Measurements from ENCODE around the gene ZNF547. TPM values are rescaled to one million over a fixed set of nuclear protein-coding genes. Genes with fewer than 3 reads are reported as not detected.

The ZNF547 gene
- total RNA-seq, 1 experiment from 2014 or later = 3.2 TPM

DNA sequence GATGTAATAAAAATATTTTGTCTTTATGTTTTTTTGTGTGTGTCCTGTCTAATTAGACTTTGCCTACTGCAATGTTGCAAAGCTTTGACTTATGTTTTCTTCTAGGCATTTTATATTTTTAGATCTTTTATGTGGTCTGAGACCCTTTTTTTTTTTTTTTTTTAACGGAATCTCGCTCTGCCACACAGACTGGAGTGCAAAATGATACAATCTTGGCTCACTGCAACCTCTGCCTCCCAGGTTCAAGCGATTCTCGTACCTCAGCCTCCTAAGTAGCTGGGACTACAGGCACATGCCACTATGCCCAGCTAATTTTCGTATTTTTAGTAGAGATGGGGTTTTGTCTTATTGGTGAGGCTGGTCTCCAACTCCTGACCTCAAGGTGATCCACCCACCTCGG lies 20.8 kb upstream of the ZNF547 start:
- H4K20me1 ChIP-seq (ENCODE audit: low read length) = no peaks in the 10 kb centered on the region
- no peak overlapping the region for H3K27ac ChIP-seq (ENCODE audit: low read length)
- no peaks in the 10 kb centered on the region for H3K36me3 ChIP-seq (ENCODE audit: low read depth, low read length)
- intact Hi-C loops (cut with micrococcal nuclease) = no loop called here
- TF ChIP-seq EZH2 (IDR thresholded peaks at IDR 0.05; ENCODE audit: low read length, unreplicated experiment) = no peak
- TF ChIP-seq, protein P1, sequence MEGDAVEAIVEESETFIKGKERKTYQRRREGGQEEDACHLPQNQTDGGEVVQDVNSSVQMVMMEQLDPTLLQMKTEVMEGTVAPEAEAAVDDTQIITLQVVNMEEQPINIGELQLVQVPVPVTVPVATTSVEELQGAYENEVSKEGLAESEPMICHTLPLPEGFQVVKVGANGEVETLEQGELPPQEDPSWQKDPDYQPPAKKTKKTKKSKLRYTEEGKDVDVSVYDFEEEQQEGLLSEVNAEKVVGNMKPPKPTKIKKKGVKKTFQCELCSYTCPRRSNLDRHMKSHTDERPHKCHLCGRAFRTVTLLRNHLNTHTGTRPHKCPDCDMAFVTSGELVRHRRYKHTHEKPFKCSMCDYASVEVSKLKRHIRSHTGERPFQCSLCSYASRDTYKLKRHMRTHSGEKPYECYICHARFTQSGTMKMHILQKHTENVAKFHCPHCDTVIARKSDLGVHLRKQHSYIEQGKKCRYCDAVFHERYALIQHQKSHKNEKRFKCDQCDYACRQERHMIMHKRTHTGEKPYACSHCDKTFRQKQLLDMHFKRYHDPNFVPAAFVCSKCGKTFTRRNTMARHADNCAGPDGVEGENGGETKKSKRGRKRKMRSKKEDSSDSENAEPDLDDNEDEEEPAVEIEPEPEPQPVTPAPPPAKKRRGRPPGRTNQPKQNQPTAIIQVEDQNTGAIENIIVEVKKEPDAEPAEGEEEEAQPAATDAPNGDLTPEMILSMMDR (conservative IDR thresholded peaks at IDR 0.05; ENCODE audit: low read depth, low read length) = no peak
- no peak for TF ChIP-seq EZH2phosphoT487 (IDR thresholded peaks at IDR 0.05; ENCODE audit: borderline replicate concordance, low read length)
- no peaks in the 10 kb centered on the region for H3K4me1 ChIP-seq (ENCODE audit: insufficient read depth, low read length)
- BruUV-seq (replicated peaks) = no TSS peak
- ATAC-seq (no peak), DNase-seq (no peak)
- POLR2A ChIA-PET (ENCODE audit: unreplicated experiment) = no interaction called here
- H3K4me3 ChIP-seq (ENCODE audit: low read length) = no peak overlapping the region
- H2AFZ ChIP-seq (ENCODE audit: low read length) = no peak overlapping the region
- H3F3A ChIP-seq (ENCODE audit: low read length, unreplicated experiment) = no peaks in the 10 kb centered on the region
- H3K79me2 ChIP-seq (ENCODE audit: low read length) = no peaks in the 10 kb centered on the region
- H3K9me2 ChIP-seq (replicated peaks; ENCODE audit: low read length) = no peaks in the 10 kb centered on the region
- no peaks in the 10 kb centered on the region for H3K27me3 ChIP-seq (ENCODE audit: low read length)
- H3K9ac ChIP-seq (ENCODE audit: low read length) = no peak overlapping the region
- H3K9me3 ChIP-seq (ENCODE audit: low read length) = no peaks in the 10 kb centered on the region
- CTCF ChIA-PET = no interaction called here
- H3K4me2 ChIP-seq (ENCODE audit: low read length) = no peak overlapping the region

DNA sequence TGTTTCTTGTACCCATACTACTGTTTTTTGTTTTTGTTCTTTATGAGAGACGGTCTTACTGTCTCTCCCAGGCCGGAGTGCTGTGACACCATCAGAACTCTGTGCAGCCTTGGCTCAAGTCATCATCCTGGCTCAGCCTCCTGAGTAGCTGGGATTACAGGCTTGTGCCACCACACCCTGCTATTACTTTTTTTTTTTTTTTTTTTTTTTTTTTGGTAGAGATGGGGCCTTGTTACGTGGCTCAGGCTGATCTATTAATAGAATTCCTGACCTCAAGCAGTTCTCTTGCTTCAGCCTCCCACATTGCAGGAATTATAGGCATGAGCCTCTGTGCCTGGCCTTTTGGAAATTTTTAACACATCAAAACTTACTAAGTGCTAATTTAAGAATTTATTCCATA lies 15.2 kb upstream of the ZNF547 start:
- intact Hi-C loops (cut with micrococcal nuclease) = no loop called here
- ChIA-PET CTCF (interaction anchor here (0.6 kb wide), 1 partner anchor 75 kb away, joined by 4 read pairs; no protein-coding TSS in a partner anchor), POLR2A (ENCODE audit: unreplicated experiment) (no interaction called here)
- no peak overlapping the region for H2AFZ ChIP-seq (ENCODE audit: low read length)
- H3F3A ChIP-seq (ENCODE audit: low read length, unreplicated experiment) = no peaks in the 10 kb centered on the region
- H4K20me1 ChIP-seq (ENCODE audit: low read length) = no peaks in the 10 kb centered on the region
- H3K27me3 ChIP-seq (ENCODE audit: low read length) = no peaks in the 10 kb centered on the region
- no peak for DNase-seq
- no peak overlapping the region for H3K4me2 ChIP-seq (ENCODE audit: low read length)
- peaks cover 20% of the 10 kb centered on the region for H3K79me2 ChIP-seq (ENCODE audit: low read length)
- H3K27ac ChIP-seq (ENCODE audit: low read length) = no peak overlapping the region
- no peak for ATAC-seq
- no peak overlapping the region for H3K4me3 ChIP-seq (ENCODE audit: low read length)
- peaks cover 19% of the 10 kb centered on the region for H3K4me1 ChIP-seq (ENCODE audit: insufficient read depth, low read length)
- BruUV-seq (replicated peaks) = no TSS peak
- no peaks in the 10 kb centered on the region for H3K9me2 ChIP-seq (replicated peaks; ENCODE audit: low read length)
- TF ChIP-seq EZH2phosphoT487 (IDR thresholded peaks at IDR 0.05; ENCODE audit: borderline replicate concordance, low read length) (no peak), EZH2 (IDR thresholded peaks at IDR 0.05; ENCODE audit: low read length, unreplicated experiment) (no peak)
- TF ChIP-seq, protein P1 (conservative IDR thresholded peaks at IDR 0.05; ENCODE audit: low read depth, low read length) = no peak
- peaks cover 5% of the 10 kb centered on the region; the same call in 1 of the 2 replicates for H3K36me3 ChIP-seq (ENCODE audit: low read depth, low read length)
- H3K9ac ChIP-seq (ENCODE audit: low read length) = no peak overlapping the region
- H3K9me3 ChIP-seq (ENCODE audit: low read length) = no peaks in the 10 kb centered on the region
